Tibial nerve (tissue), 3 donors: ENCODE data around the gene USP48.
"Not testable (repeated sequence)": the region's sequence is repeated elsewhere in the genome, so short reads cannot be mapped to it uniquely, and the experiment has no call there.

ENCODE experiments used
- CTCF ChIP-seq, 5 experiments: fragments of 200-600 bp in 3 of 5; fragments of 450-650 bp in 2 of 5; sonication (generic) in 3 of 5; IDR thresholded peaks; one replicate each; pipeline ENCODE4 v1.5.1; 2016 to 2019; ENCODE audit warnings: antibody characterized with exemption in 5 of 5, mild to moderate bottlenecking in 3 of 5, moderate library complexity in 2 of 5
- POLR2A ChIP-seq, 2 donors: fragments of 450-650 bp; IDR thresholded peaks; one replicate each; pipeline ENCODE4 v1.6.1; 2017; ENCODE audit warnings: antibody characterized with exemption in 2 of 2, mild to moderate bottlenecking in 2 of 2, moderate library complexity in 2 of 2

GRCh38 chr1:21776925-21777324 lies 6.0 kb downstream of the USP48 start:
- TF ChIP-seq CTCF, POLR2A (IDR thresholded peaks at IDR 0.05): not testable (repeated sequence)
